MM.1S (cell line): ENCODE measurements around the gene MYOF.

Experiments
- EZH2 ChIP-seq: fragments of 300-600 bp; sonication (generic); optimal IDR thresholded peaks from 2 replicates; pipeline ENCODE3; 2017; ENCODE audit warnings: low read depth, mild to moderate bottlenecking, antibody characterized with exemption, low read length, mixed read lengths
- TF ChIP-seq, protein P1 (sequence below): fragments of 300-600 bp; sonication (generic); IDR thresholded peaks from 2 replicates; pipeline ENCODE4 v1.5.1; 2016; ENCODE audit warnings: antibody characterized with exemption, low read length, mixed read lengths

DNA sequence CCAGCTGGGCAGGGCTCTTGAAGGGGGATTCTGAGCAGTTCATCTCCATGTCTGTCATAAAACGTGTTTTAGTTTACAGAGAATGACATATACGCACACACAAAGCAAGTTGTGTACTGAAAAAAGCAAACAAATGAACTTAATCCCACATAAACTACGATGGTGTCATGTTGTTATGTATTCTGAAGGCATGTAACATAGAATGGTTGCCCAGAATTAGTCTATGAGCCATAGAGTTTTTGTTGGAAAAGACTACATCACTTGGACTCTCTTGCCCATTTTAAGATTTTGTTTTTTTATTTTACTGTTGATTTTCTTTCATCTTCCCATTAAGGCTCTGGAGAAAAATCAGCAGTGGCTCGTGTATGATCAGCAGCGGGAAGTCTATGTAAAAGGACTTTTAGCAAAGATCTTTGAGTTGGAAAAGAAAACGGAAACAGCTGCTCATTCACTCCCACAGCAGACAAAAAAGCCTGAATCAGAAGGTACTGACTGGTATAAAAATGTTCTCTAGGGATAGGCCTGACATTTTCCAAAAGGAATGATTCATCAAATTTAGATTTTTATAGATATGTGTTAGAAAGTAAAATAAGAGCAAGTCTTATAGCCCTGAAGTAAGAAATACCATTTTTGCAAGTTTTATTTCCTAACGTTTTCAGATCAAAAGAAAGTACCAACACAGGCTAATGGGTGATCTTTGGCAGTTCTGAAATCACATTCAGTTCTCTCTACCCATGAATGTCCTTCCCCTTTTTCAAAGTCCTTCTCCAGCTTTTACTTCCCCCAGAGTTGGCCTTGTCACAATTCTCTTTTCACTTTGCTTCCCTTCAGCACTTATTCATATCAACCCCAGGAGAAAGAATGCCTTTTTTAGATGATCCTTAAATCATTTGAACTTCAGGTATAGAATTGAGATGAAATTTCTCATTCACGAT lies 33.2 kb upstream of the MYOF start:
- TF ChIP-seq, protein P1, sequence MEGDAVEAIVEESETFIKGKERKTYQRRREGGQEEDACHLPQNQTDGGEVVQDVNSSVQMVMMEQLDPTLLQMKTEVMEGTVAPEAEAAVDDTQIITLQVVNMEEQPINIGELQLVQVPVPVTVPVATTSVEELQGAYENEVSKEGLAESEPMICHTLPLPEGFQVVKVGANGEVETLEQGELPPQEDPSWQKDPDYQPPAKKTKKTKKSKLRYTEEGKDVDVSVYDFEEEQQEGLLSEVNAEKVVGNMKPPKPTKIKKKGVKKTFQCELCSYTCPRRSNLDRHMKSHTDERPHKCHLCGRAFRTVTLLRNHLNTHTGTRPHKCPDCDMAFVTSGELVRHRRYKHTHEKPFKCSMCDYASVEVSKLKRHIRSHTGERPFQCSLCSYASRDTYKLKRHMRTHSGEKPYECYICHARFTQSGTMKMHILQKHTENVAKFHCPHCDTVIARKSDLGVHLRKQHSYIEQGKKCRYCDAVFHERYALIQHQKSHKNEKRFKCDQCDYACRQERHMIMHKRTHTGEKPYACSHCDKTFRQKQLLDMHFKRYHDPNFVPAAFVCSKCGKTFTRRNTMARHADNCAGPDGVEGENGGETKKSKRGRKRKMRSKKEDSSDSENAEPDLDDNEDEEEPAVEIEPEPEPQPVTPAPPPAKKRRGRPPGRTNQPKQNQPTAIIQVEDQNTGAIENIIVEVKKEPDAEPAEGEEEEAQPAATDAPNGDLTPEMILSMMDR = no peak
- no peak for TF ChIP-seq EZH2
